B cell (primary cell): ENCODE results near the gene C20orf144. TPM values are rescaled to one million over a fixed set of nuclear protein-coding genes. Genes with fewer than 3 reads are reported as not detected.
"Not testable (repeated sequence)": the region's sequence is repeated elsewhere in the genome, so short reads cannot be mapped to it uniquely, and the experiment has no call there.

Experiments used
- ATAC-seq: fragments of 200-7000 bp; cut with Tn5 transposase; one replicate; pipeline ENCODE4 v1.10.0; 2021; ENCODE audit warnings: low read depth, mild to moderate bottlenecking, moderate number of reproducible peaks, moderate library complexity
- CTCF ChIA-PET: fragments of 350-600 bp; sonication (Branson Sonifier 250); formaldehyde crosslinking; loops from one replicate; lab custom pipeline; 2021; ENCODE audit warnings: antibody characterized with exemption, inconsistent platforms; lab: Charles Lee
- POLR2A ChIA-PET: fragments of 350-600 bp; sonication (Branson Sonifier 250); formaldehyde crosslinking; loops from one replicate; lab custom pipeline; 2021; ENCODE audit warnings: antibody characterized with exemption; lab: Charles Lee
- DNase-seq: peaks from one replicate; pipeline ENCODE4 v3.0.0; 2013
- H2AFZ ChIP-seq: 2 replicates; pipeline ENCODE4 v1.6.1; 2012; ENCODE audit warnings: mild to moderate bottlenecking, low read depth, low read length; ENCODE audit not compliant: insufficient read depth, poor library complexity, severe bottlenecking
- H3K27ac ChIP-seq, 2 donors: 1 replicate in 1 of 2; 2 replicates in 1 of 2; pipeline ENCODE4 v1.5.1; 2012 to 2013; ENCODE audit warnings: low read length in 2 of 2, mild to moderate bottlenecking in 2 of 2, moderate library complexity in 1 of 2
- H3K27me3 ChIP-seq, 4 experiments: fragments of 200-600 bp in 1 of 4; sonication (generic) in 1 of 4; replicated peaks in 1 of 4; 1 replicate in 2 of 4; 2 replicates in 2 of 4; pipeline versions ENCODE4 v1.6.1 to v1.7.0; 2013 to 2016; ENCODE audit warnings: low read length in 3 of 4, mild to moderate bottlenecking in 2 of 4, mixed read lengths in 1 of 4, moderate library complexity in 1 of 4; ENCODE audit not compliant: insufficient read depth in 4 of 4, control insufficient read depth in 3 of 4; ENCODE audit errors: control extremely low read depth in 1 of 4
- H3K36me3 ChIP-seq, 2 experiments: replicated peaks in 1 of 2; 1 replicate in 1 of 2; 2 replicates in 1 of 2; pipeline versions ENCODE4 v1.6.1 to v1.7.1; 2013; ENCODE audit warnings: low read length in 1 of 2; ENCODE audit not compliant: insufficient read depth in 2 of 2, control insufficient read depth in 1 of 2; ENCODE audit errors: control extremely low read depth in 1 of 2, extremely low read depth in 1 of 2
- H3K4me1 ChIP-seq, 2 donors: fragments of 200-600 bp in 1 of 2; sonication (generic) in 1 of 2; 1 replicate in 1 of 2; 2 replicates in 1 of 2; pipeline versions ENCODE4 v1.5.1 to v1.6.1; 2013 to 2017; ENCODE audit warnings: low read length in 2 of 2; ENCODE audit not compliant: control insufficient read depth in 2 of 2, insufficient read depth in 2 of 2
- H3K4me2 ChIP-seq: replicated peaks from 2 replicates; pipeline ENCODE3; 2012; ENCODE audit warnings: mild to moderate bottlenecking, low read depth, low read length; ENCODE audit not compliant: poor library complexity, severe bottlenecking
- H3K4me3 ChIP-seq, 5 experiments: fragments of 200-600 bp in 1 of 5; sonication (generic) in 1 of 5; 1 replicate in 3 of 5; 2 replicates in 2 of 5; pipeline versions ENCODE4 v1.5.1 to v1.7.0; 2011 to 2016; ENCODE audit warnings: low read length in 4 of 5, mild to moderate bottlenecking in 4 of 5, low read depth in 2 of 5, control low read depth in 1 of 5, moderate library complexity in 1 of 5; ENCODE audit not compliant: insufficient read depth in 1 of 5; ENCODE audit errors: control extremely low read depth in 1 of 5, extremely low read depth in 1 of 5
- H3K79me2 ChIP-seq: fragments of 200-600 bp; sonication (generic); one replicate; pipeline ENCODE4 v1.6.0; 2016; ENCODE audit warnings: low read length; ENCODE audit not compliant: control insufficient read depth, insufficient read depth
- H3K9ac ChIP-seq: fragments of 200-600 bp; sonication (generic); 2 replicates; pipeline ENCODE4 v1.6.1; 2017; ENCODE audit warnings: mild to moderate bottlenecking, low read length, moderate library complexity
- H3K9me3 ChIP-seq, 3 donors: one replicate each; pipeline versions ENCODE4 v1.6.1 to v1.7.1; 2013; ENCODE audit warnings: low read length in 2 of 3; ENCODE audit not compliant: control insufficient read depth in 2 of 3, insufficient read depth in 1 of 3; ENCODE audit errors: control extremely low read depth in 1 of 3
- H4K20me1 ChIP-seq: 2 replicates; pipeline ENCODE4 v1.6.0; 2012; ENCODE audit warnings: mild to moderate bottlenecking, low read length; ENCODE audit not compliant: insufficient read depth, control insufficient read depth, poor library complexity, severe bottlenecking
- H3K27ac Mint-ChIP-seq: one replicate; pipeline ENCODE4 v1.8.0; 2021; ENCODE audit warnings: mixed read lengths
- H3K27me3 Mint-ChIP-seq: one replicate; pipeline ENCODE4 v1.8.0; 2021; ENCODE audit warnings: mixed read lengths
- H3K4me1 Mint-ChIP-seq: one replicate; pipeline ENCODE4 v1.8.0; 2021; ENCODE audit warnings: mixed read lengths
- H3K4me3 Mint-ChIP-seq: one replicate; pipeline ENCODE4 v1.8.0; 2021; ENCODE audit warnings: mixed read lengths
- H3K9me3 Mint-ChIP-seq: one replicate; pipeline ENCODE4 v1.8.0; 2022; ENCODE audit warnings: mixed read lengths; ENCODE audit not compliant: insufficient read depth
- EZH2 ChIP-seq: IDR thresholded peaks from 2 replicates; pipeline ENCODE4 v1.6.1; 2012; ENCODE audit warnings: borderline replicate concordance, low read depth, mild to moderate bottlenecking, moderate library complexity, low read length; ENCODE audit not compliant: insufficient read depth, poor library complexity, severe bottlenecking
- WGBS: methylation state at CpG from one replicate; pipeline ENCODE4 v1.1.5; 2013; ENCODE audit warnings: missing lambda C conversion rate; ENCODE audit not compliant: insufficient coverage; 5-methylcytosine and 5-hydroxymethylcytosine counted together
- intact Hi-C: fragments of 100-400 bp; cut with micrococcal nuclease; formaldehyde crosslinking; loops from one replicate; pipeline ENCODE4 v1.10.0; 2022
- polyA plus RNA-seq: library from polyadenylated mRNA; depleted of rRNA; stranded (reverse); fragments of >200 nt; gene quantifications from 2 replicates; pipeline ENCODE4 v1.2.3, GENCODE V29; 2012
- total RNA-seq, 2 donors: library from RNA; stranded (reverse); fragments of 120-200 nt in 1 of 2; gene quantifications; 1 replicate in 1 of 2; 2 replicates in 1 of 2; pipeline versions ENCODE4 v1.2.3 to v1.2.4, GENCODE V29; 2013 to 2022
- TF ChIP-seq, protein P1 (sequence below): fragments of 200-600 bp; IDR thresholded peaks from one replicate; pipeline ENCODE4 v1.8.0; 2022; ENCODE audit warnings: antibody characterized with exemption, mild to moderate bottlenecking

C20orf144 gene
- total and polyA plus RNA-seq, 2 donors (not counting 1 experiment from before 2014, with no cell fraction given) = 0.27 to 0.44 TPM

GRCh38 chr20:33697129-33697528 lies 35.0 kb downstream of the C20orf144 start:
- Histone ChIP-seq H2AFZ (no peak overlapping the region), H3K9me3 (peaks cover 0 to 19% (median 0%) of the 10 kb centered on the region in 3 donors), H3K4me3 (no peak overlapping the region), H3K27ac (no peak overlapping the region), H3K36me3 (no peaks in the 10 kb centered on the region), H3K4me1 (no peaks in the 10 kb centered on the region), H3K4me2 (no peak overlapping the region), H3K27me3 (no peaks in the 10 kb centered on the region), H3K9ac (no peak overlapping the region), H3K79me2 (no peaks in the 10 kb centered on the region), H4K20me1 (no peaks in the 10 kb centered on the region)
- CTCF ChIA-PET = no interaction called here
- 89% methylated on average over 7 of the region's 8 CpGs for WGBS
- no peak overlapping the region for H3K27ac Mint-ChIP-seq
- H3K9me3 Mint-ChIP-seq = no peaks in the 10 kb centered on the region
- TF ChIP-seq, protein P1, sequence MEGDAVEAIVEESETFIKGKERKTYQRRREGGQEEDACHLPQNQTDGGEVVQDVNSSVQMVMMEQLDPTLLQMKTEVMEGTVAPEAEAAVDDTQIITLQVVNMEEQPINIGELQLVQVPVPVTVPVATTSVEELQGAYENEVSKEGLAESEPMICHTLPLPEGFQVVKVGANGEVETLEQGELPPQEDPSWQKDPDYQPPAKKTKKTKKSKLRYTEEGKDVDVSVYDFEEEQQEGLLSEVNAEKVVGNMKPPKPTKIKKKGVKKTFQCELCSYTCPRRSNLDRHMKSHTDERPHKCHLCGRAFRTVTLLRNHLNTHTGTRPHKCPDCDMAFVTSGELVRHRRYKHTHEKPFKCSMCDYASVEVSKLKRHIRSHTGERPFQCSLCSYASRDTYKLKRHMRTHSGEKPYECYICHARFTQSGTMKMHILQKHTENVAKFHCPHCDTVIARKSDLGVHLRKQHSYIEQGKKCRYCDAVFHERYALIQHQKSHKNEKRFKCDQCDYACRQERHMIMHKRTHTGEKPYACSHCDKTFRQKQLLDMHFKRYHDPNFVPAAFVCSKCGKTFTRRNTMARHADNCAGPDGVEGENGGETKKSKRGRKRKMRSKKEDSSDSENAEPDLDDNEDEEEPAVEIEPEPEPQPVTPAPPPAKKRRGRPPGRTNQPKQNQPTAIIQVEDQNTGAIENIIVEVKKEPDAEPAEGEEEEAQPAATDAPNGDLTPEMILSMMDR = no peak
- no peak for TF ChIP-seq EZH2
- no peak for DNase-seq
- H3K27me3 Mint-ChIP-seq = no peaks in the 10 kb centered on the region
- no peaks in the 10 kb centered on the region for H3K4me1 Mint-ChIP-seq
- intact Hi-C loops = no loop called here
- no peak for ATAC-seq
- H3K4me3 Mint-ChIP-seq = no peak overlapping the region
- POLR2A ChIA-PET = no interaction called here

GRCh38 chr20:33698966-33699365 lies 36.8 kb downstream of the C20orf144 start:
- ATAC-seq, H3K27ac ChIP-seq, H3K4me3 Mint-ChIP-seq, H3K9me3 Mint-ChIP-seq, H3K4me1 Mint-ChIP-seq, H3K27ac Mint-ChIP-seq, intact Hi-C loops, H3K9ac ChIP-seq, POLR2A ChIA-PET, H2AFZ ChIP-seq, H3K79me2 ChIP-seq, H3K4me2 ChIP-seq, H3K36me3 ChIP-seq, H3K4me3 ChIP-seq, DNase-seq, H4K20me1 ChIP-seq, H3K27me3 ChIP-seq, CTCF ChIA-PET, H3K27me3 Mint-ChIP-seq, H3K4me1 ChIP-seq: not testable (repeated sequence)
- peaks cover 0 to 19% (median 0%) of the 10 kb centered on the region in 3 donors for H3K9me3 ChIP-seq
- 100% methylated on average over 8 of the region's 27 CpGs for WGBS

DNA sequence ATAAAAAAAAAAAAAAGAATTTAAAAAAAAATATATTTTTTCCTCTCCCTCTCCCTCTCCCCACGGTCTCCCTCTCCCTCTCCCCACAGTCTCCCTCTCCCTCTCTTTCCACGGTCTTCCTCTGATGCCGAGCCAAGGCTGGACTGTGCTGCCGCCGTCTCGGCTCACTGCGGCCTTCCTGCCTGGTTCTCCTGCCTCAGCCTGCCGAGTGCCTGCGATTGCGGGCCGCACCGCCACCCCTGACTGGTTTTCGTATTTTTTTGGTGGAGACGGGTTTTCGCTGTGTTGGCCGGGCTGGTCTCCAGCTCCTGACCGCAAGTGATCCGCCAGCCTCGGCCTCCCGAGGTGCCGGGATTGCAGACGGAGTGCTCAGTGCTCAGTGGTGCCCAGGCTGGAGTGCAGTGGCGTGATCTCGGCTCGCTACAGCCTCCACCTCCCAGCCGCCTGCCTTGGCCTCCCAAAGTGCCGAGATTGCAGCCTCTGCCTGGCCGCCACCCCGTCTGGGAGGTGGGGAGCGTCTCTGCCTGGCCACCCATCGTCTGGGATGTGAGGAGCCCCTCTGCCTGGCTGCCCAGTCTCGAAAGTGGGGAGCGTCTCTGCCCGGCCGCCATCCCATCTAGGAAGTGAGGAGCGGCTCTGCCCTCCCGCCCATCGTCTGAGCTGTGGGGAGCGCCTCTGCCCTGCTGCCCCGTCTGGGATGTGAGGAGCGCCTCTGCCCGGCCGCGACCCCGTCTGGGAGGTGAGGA lies 38.7 kb downstream of the C20orf144 start:
- H3K4me1 ChIP-seq, H3K27ac ChIP-seq, H3K27me3 ChIP-seq, H3K27me3 Mint-ChIP-seq, H3K9ac ChIP-seq, DNase-seq, H3K9me3 Mint-ChIP-seq, H2AFZ ChIP-seq, POLR2A ChIA-PET, H3K36me3 ChIP-seq, ATAC-seq, H4K20me1 ChIP-seq, H3K4me3 ChIP-seq, H3K27ac Mint-ChIP-seq, CTCF ChIA-PET, H3K4me1 Mint-ChIP-seq, intact Hi-C loops, H3K4me3 Mint-ChIP-seq, H3K79me2 ChIP-seq, H3K4me2 ChIP-seq: not testable (repeated sequence)
- H3K9me3 ChIP-seq = peaks cover 0 to 19% (median 0%) of the 10 kb centered on the region in 3 donors
- WGBS = 98% methylated on average over 42 of the region's 45 CpGs
